NCI-H2029 treated with DMSO at 0.1 percent for 48 hours (cell line): ENCODE measurements around the gene SLX4IP.
A peak's percentile ranks its signal among the peaks of the same experiment; 100 is the strongest.

Source experiments
- DNase-seq: peaks from one replicate; lab custom pipeline; 2025; lab: John Stamatoyannopoulos, UW

The SLX4IP gene

GRCh38 chr20:10497283-10497682 lies 62.2 kb downstream of the SLX4IP start:
- DNase-seq: no peak

GRCh38 chr20:10497791-10498190 lies 62.7 kb downstream of the SLX4IP start:
- no peak for DNase-seq

- DNase-seq: no peak
These were observed 63.1 kb downstream of the SLX4IP start for GRCh38 chr20:10498200-10498599.

GRCh38 chr20:10501402-10501801 lies 66.3 kb downstream of the SLX4IP start:
- DNase-seq: no peak

GRCh38 chr20:10502098-10502526 lies 67.0 kb downstream of the SLX4IP start:
- no peak for DNase-seq

GRCh38 chr20:10504608-10504993 lies 69.5 kb downstream of the SLX4IP start:
- DNase-seq: no peak

GRCh38 chr20:10504994-10505730 lies 70.1 kb downstream of the SLX4IP start:
- DNase-seq: no peak

- no peak for DNase-seq
These were observed 70.7 kb downstream of the SLX4IP start for GRCh38 chr20:10505827-10506226.

GRCh38 chr20:10507052-10507451 lies 71.9 kb downstream of the SLX4IP start:
- DNase-seq: no peak

GRCh38 chr20:10508060-10508459 lies 73.0 kb downstream of the SLX4IP start:
- DNase-seq: no peak

GRCh38 chr20:10508468-10509251 lies 73.6 kb downstream of the SLX4IP start:
- no peak for DNase-seq

- DNase-seq: no peak
These were observed 74.3 kb downstream of the SLX4IP start for GRCh38 chr20:10509376-10509775.

- DNase-seq: no peak
These were observed 75.1 kb downstream of the SLX4IP start for GRCh38 chr20:10510216-10510615.

- DNase-seq: no peak
These were observed 76.0 kb downstream of the SLX4IP start for GRCh38 chr20:10511170-10511508.

GRCh38 chr20:10511509-10512251 lies 76.6 kb downstream of the SLX4IP start:
- DNase-seq: peak; percentile 61

GRCh38 chr20:10513061-10513460 lies 78.0 kb downstream of the SLX4IP start:
- DNase-seq: no peak

- no peak for DNase-seq
These were observed 78.9 kb downstream of the SLX4IP start for GRCh38 chr20:10513931-10514575.

- DNase-seq: no peak
These were observed 81.4 kb downstream of the SLX4IP start for GRCh38 chr20:10516529-10516928.

- DNase-seq: no peak
These were observed 84.4 kb downstream of the SLX4IP start for GRCh38 chr20:10519361-10520046.

- DNase-seq: no peak
These were observed 85.4 kb downstream of the SLX4IP start for GRCh38 chr20:10520528-10520927.

- peak; percentile 46 for DNase-seq
These were observed 86.1 kb downstream of the SLX4IP start for GRCh38 chr20:10521068-10521831.
